OCI-LY7 (cell line): ENCODE data around the gene ANKLE2.

Experiments used
- EZH2phosphoT487 ChIP-seq: fragments of 200-600 bp; sonication (generic); IDR thresholded peaks from 2 replicates; pipeline ENCODE4 v1.6.1; 2018; ENCODE audit warnings: low read depth, borderline replicate concordance, mild to moderate bottlenecking, mixed run types, antibody characterized with exemption, low read length, moderate library complexity, mixed read lengths
- TF ChIP-seq, protein P1 (sequence below): fragments of 200-600 bp; sonication (generic); conservative IDR thresholded peaks from 2 replicates; pipeline ENCODE4 v1.5.1; 2014; ENCODE audit warnings: mild to moderate bottlenecking, antibody characterized with exemption, low read length, moderate library complexity, mixed read lengths

DNA sequence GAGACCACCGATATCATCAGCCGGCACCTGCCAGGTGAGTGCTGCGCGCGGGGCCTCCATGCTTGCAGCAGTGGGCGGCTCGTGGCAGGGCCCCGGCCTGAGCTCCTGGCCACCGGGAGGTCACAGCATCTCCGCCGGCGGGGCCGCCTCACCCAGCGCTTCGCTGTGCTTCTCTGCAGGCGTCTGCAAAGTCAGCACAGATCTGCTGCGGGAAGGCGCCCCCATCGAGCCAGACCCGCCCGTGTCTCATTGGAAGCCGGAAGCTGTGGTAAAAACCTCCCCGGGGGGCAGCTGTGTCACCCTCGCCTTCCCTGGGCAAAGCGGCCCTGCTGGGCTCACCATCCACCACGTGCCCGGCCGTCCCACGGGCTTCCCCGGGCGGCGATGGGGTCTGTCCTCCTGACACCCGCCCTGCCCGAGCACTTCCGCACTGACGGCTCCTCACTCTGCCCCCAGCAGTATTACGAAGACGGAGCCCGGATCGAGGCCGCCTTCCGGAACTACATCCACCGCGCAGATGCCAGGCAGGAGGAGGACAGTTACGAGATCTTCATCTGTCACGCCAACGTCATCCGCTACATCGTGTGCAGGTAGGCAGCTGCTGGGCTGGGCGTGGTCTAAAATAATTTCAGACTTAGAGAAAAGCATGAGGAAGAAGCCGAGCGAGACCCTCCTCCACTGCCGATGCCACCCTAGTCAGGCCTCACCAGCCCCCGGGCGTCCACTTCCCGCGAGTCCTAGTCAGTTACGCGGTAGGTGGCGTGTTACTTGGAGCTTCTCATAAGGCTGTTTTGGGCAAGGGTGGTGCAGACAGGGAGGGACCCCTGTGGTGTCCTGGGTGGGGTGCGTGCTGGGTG is 43.9 kb downstream of the ANKLE2 start:
- TF ChIP-seq, protein P1, sequence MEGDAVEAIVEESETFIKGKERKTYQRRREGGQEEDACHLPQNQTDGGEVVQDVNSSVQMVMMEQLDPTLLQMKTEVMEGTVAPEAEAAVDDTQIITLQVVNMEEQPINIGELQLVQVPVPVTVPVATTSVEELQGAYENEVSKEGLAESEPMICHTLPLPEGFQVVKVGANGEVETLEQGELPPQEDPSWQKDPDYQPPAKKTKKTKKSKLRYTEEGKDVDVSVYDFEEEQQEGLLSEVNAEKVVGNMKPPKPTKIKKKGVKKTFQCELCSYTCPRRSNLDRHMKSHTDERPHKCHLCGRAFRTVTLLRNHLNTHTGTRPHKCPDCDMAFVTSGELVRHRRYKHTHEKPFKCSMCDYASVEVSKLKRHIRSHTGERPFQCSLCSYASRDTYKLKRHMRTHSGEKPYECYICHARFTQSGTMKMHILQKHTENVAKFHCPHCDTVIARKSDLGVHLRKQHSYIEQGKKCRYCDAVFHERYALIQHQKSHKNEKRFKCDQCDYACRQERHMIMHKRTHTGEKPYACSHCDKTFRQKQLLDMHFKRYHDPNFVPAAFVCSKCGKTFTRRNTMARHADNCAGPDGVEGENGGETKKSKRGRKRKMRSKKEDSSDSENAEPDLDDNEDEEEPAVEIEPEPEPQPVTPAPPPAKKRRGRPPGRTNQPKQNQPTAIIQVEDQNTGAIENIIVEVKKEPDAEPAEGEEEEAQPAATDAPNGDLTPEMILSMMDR, result no peak
- no peak for TF ChIP-seq EZH2phosphoT487
